BE2C (cell line): Measurements from ENCODE around the gene PARVA.

ENCODE experiments used
- DNase-seq: peaks from one replicate; pipeline ENCODE4 v3.0.0-alpha.2; 2020
- H3K27me3 ChIP-seq: fragments of 250-450 bp; sonication (Bioruptor Pico); 2 replicates; pipeline ENCODE4 v1.5.1; 2020; ENCODE audit warnings: mild to moderate bottlenecking
- H3K36me3 ChIP-seq: fragments of 250-450 bp; sonication (Bioruptor Pico); 2 replicates; pipeline ENCODE4 v1.5.1; 2020; ENCODE audit warnings: mild to moderate bottlenecking
- H3K4me1 ChIP-seq: fragments of 250-450 bp; sonication (Bioruptor Pico); 2 replicates; pipeline ENCODE4 v1.5.1; 2020
- H3K4me3 ChIP-seq: 2 replicates; pipeline ENCODE4 v1.5.1; 2011; ENCODE audit warnings: low read depth, low read length
- H3K9me3 ChIP-seq: fragments of 250-450 bp; sonication (Bioruptor Pico); 2 replicates; pipeline ENCODE4 v1.5.1; 2020
- CTCF ChIP-seq: IDR thresholded peaks from 2 replicates; pipeline ENCODE4 v1.5.1; 2012; ENCODE audit warnings: mild to moderate bottlenecking, low read depth, low read length

The PARVA gene

DNA sequence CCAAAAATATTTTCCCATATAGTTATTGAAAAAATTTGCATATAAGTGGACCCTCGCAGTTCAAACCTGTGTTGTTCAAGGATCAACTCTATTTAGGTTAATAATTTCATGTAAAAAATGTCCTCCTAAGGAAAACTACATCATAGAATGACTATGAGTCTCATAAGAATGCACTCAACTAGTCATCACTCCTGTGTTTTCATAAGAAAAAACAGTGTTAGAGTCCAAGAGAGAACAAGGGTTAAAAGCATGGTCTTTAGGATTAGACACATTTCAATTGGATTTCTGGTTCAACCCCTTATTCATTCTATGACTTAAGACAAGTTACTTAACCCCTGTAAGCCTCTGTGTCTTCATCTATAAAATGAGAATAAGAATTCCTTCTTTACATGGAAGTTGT lies 5.1 kb downstream of the PARVA start:
- DNase-seq, result no peak
- Histone ChIP-seq H3K4me1 (peaks cover 12% of the 10 kb centered on the region), H3K9me3 (no peaks in the 10 kb centered on the region), H3K27me3 (no peaks in the 10 kb centered on the region), H3K36me3 (no peaks in the 10 kb centered on the region), H3K4me3 (no peak overlapping the region)
- TF ChIP-seq CTCF, result no peak

DNA sequence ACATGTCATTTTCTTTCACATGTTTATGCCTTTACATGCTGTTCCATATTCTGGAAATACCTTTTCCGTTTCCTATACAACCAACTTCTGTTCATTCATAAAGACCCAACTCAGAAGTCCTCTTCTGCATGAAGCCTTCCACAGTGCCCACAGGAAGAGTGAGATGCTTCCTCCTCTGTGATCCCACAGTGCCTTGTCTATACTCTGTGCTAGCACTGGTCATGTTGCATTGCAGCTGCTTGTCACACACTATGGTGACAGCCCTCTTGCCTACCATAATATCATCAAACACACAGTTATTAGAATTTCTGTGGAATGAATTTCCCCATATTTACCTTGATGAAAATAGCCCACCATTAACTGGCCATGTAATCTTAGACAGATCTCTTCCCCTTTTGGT lies 8.9 kb downstream of the PARVA start:
- Histone ChIP-seq H3K4me1 (peaks cover 41% of the 10 kb centered on the region), H3K36me3 (no peaks in the 10 kb centered on the region), H3K4me3 (no peak overlapping the region), H3K27me3 (no peaks in the 10 kb centered on the region), H3K9me3 (no peaks in the 10 kb centered on the region)
- no peak for TF ChIP-seq CTCF
- no peak for DNase-seq

DNA sequence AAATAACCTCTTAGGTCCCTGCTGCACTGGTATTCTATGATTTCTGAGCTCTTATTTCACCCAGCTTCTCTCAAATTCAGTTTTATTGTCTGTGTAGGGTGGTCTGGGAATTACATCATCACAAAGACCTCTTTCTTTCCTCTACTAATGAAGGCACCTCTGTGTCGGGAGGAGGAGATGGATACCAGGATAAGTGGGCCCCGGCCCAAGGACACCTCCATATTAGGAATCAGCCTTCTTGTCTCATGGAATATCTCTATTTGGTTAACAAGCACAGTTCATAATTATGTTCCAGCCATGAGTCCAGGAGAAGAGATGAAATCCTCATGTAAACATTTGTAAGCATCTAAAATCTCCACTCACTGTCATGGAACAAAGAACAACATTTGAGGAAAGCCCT lies 9.4 kb downstream of the PARVA start:
- Histone ChIP-seq H3K9me3 (no peaks in the 10 kb centered on the region), H3K27me3 (no peaks in the 10 kb centered on the region), H3K4me1 (peaks cover 43% of the 10 kb centered on the region), H3K36me3 (no peaks in the 10 kb centered on the region), H3K4me3 (no peak overlapping the region)
- no peak for TF ChIP-seq CTCF
- DNase-seq, result peak; percentile 37

GRCh38 chr11:12388173-12388572 lies 10.8 kb downstream of the PARVA start:
- Histone ChIP-seq H3K4me3 (no peak overlapping the region), H3K36me3 (no peaks in the 10 kb centered on the region), H3K9me3 (no peaks in the 10 kb centered on the region), H3K27me3 (no peaks in the 10 kb centered on the region), H3K4me1 (peaks cover 43% of the 10 kb centered on the region)
- TF ChIP-seq CTCF, result no peak
- no peak for DNase-seq

DNA sequence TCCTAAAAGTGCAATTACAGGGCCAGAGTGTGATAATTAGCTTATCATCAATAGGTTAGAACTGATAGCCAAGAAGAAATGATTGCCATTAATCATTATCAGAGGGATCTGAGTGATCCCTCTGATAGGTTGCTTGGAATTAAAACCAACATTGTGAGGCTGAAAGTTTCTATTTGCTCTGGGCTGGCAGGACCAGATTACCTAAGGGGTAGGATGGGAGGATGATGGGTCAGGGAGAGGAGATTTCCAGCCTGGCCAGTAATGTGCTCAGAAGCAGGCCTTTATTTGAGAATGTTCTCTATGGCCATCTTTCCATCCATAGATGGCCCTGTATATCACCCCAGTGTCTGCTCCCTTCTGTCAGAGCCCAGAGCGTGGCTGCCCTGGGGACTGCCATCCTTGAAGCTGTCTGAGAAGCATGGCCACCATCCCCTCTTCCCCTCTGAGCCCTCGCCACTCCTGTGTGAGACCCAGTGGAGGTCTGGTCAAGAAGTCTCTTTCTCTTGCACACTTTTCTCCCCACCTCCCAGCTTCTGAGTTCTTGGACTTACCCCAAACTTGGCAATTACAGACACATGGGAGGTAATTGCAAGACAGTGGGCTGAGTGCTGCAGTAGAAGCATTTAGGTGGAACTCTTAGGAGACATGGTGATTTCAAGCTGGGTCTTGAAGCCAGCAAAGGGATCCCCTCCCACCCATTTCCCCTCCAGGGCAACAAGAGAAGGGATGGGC lies 11.7 kb downstream of the PARVA start:
- Histone ChIP-seq H3K36me3 (no peaks in the 10 kb centered on the region), H3K9me3 (no peaks in the 10 kb centered on the region), H3K4me1 (peaks cover 43% of the 10 kb centered on the region), H3K4me3 (no peak overlapping the region), H3K27me3 (no peaks in the 10 kb centered on the region)
- TF ChIP-seq CTCF, result no peak
- DNase-seq, result no peak

DNA sequence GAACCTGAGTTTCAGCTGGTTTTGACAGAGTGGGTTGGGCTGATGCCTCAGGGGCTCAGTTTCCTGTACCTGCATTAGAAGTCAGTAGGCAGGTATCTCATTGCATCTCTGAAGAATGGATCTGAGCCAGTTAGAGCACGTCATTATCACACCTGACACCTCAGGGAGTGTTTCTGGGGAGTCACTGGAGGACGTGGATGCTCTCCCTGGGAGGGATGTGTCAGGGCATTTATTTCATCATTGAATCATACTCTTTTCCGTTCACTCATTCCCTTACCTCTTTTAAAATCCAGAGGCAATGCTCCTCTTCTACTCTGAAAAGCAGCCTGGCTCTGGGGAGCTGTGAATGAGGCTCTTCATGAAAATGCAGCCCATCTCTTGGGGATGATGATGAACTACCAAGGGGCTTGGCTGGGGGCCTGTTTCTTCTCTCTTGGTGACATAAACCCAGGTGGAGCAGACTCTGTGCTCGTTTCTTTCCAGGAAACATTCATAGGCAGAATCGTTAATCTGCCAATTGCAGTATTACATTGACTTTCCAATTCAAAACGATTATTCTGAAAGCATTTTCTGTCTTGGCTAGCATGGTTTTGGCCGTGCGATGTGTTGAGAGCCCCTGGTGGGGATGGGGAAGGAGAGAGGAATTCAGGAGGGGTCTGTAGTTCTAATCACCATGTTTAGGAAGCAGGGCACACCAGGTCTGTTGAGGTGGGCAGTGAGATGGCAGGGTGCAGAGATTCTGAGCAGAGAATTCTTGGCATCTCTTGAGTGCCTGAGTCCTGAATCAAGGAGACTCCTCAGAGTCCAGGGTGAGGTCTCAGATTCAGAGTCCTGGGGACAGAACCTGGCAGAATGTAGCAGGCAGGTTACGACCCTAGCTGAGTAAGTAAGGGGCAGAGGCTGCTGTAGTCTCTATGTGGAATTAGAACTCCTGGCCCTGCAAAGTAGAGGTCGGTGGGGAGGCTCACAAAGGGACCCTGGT lies 12.6 kb downstream of the PARVA start:
- DNase-seq, result no peak
- Histone ChIP-seq H3K4me1 (peaks cover 43% of the 10 kb centered on the region), H3K27me3 (no peaks in the 10 kb centered on the region), H3K36me3 (no peaks in the 10 kb centered on the region), H3K9me3 (no peaks in the 10 kb centered on the region), H3K4me3 (no peak overlapping the region)
- no peak for TF ChIP-seq CTCF
